ENCODE measurements around the gene AHSG. TPM values are rescaled to one million over a fixed set of nuclear protein-coding genes. Genes with fewer than 3 reads are reported as not detected.

The AHSG gene
- polyA plus RNA-seq, 1 donor from 2014 or later: not detected

GRCh38 chr3:186600896-186601295 is 12.0 kb upstream of the AHSG start:
- no peak overlapping the region for H3K27ac Mint-ChIP-seq
- no peaks in the 10 kb centered on the region for H3K9me3 Mint-ChIP-seq
- peaks cover 1% of the 10 kb centered on the region for H3K36me3 Mint-ChIP-seq
- H3K4me3 Mint-ChIP-seq: no peak overlapping the region
- no peaks in the 10 kb centered on the region for H3K4me1 Mint-ChIP-seq
- peaks cover 6% of the 10 kb centered on the region for H3K27me3 Mint-ChIP-seq

- Mint-ChIP-seq H3K4me3 (no peak overlapping the region), H3K27me3 (peaks cover 6% of the 10 kb centered on the region), H3K9me3 (no peaks in the 10 kb centered on the region), H3K36me3 (peaks cover under 1% of the 10 kb centered on the region), H3K4me1 (no peaks in the 10 kb centered on the region), H3K27ac (no peak overlapping the region)
These were observed 9.7 kb upstream of the AHSG start for GRCh38 chr3:186603159-186603558.

- Mint-ChIP-seq H3K27ac (no peak overlapping the region), H3K36me3 (peaks cover 1% of the 10 kb centered on the region), H3K4me3 (no peak overlapping the region), H3K27me3 (peaks cover 6% of the 10 kb centered on the region), H3K9me3 (no peaks in the 10 kb centered on the region), H3K4me1 (no peaks in the 10 kb centered on the region)
These were observed 7.8 kb upstream of the AHSG start for GRCh38 chr3:186605078-186605477.

- H3K27me3 Mint-ChIP-seq: peaks cover 6% of the 10 kb centered on the region
- no peaks in the 10 kb centered on the region for H3K4me1 Mint-ChIP-seq
- H3K9me3 Mint-ChIP-seq: no peaks in the 10 kb centered on the region
- H3K4me3 Mint-ChIP-seq: no peak overlapping the region
- H3K27ac Mint-ChIP-seq: no peak overlapping the region
- H3K36me3 Mint-ChIP-seq: peaks cover 1% of the 10 kb centered on the region
These were observed 7.0 kb upstream of the AHSG start for GRCh38 chr3:186605561-186606545.

- Mint-ChIP-seq H3K4me1 (no peaks in the 10 kb centered on the region), H3K4me3 (no peak overlapping the region), H3K36me3 (peaks cover 5% of the 10 kb centered on the region), H3K27ac (no peak overlapping the region), H3K27me3 (peaks cover 9% of the 10 kb centered on the region), H3K9me3 (no peaks in the 10 kb centered on the region)
These were observed 4.1 kb upstream of the AHSG start for GRCh38 chr3:186608624-186609215.

- Mint-ChIP-seq H3K4me3 (no peak overlapping the region), H3K27ac (no peak overlapping the region), H3K36me3 (peaks cover 5% of the 10 kb centered on the region)
These were observed 3.5 kb upstream of the AHSG start for GRCh38 chr3:186609247-186609868.

GRCh38 chr3:186612065-186612464 is 795 bp upstream of the AHSG start:
- Mint-ChIP-seq H3K27ac (no peak overlapping the region), H3K27me3 (peaks cover 4% of the 10 kb centered on the region), H3K4me3 (no peak overlapping the region), H3K36me3 (peaks cover 5% of the 10 kb centered on the region), H3K4me1 (peaks cover 11 to 14% (median 12%) of the 10 kb centered on the region in 3 donors), H3K9me3 (no peaks in the 10 kb centered on the region)

More at GRCh38 chr3:186609247-186609868, 3.5 kb upstream of the AHSG start:
- Mint-ChIP-seq H3K9me3 (no peaks in the 10 kb centered on the region), H3K27me3 (peaks cover 6% of the 10 kb centered on the region), H3K4me1 (peaks cover 2% of the 10 kb centered on the region in 3 donors)

GRCh38 chr3:186613637-186614265 is 891 bp downstream of the AHSG start:
- Mint-ChIP-seq H3K9me3 (no peaks in the 10 kb centered on the region), H3K27ac (no peak overlapping the region)

GRCh38 chr3:186614266-186614596 is 1.4 kb downstream of the AHSG start:
- H3K4me3 Mint-ChIP-seq: no peak overlapping the region

More at GRCh38 chr3:186613637-186614265, 891 bp downstream of the AHSG start:
- peaks cover 4% of the 10 kb centered on the region for H3K27me3 Mint-ChIP-seq
- H3K4me1 Mint-ChIP-seq: peaks cover 13 to 16% (median 16%) of the 10 kb centered on the region in 3 donors
- H3K36me3 Mint-ChIP-seq: peaks cover 4% of the 10 kb centered on the region
- no peak overlapping the region for H3K4me3 Mint-ChIP-seq

GRCh38 chr3:186614597-186615483 is 2.0 kb downstream of the AHSG start:
- H3K4me3 Mint-ChIP-seq: peak overlapping the region in 2 of 4 donors; percentile 9 to 55
- peaks cover 13 to 16% (median 16%) of the 10 kb centered on the region in 3 donors for H3K4me1 Mint-ChIP-seq

More at GRCh38 chr3:186614266-186614596, 1.4 kb downstream of the AHSG start:
- Mint-ChIP-seq H3K4me1 (peaks cover 13 to 16% (median 16%) of the 10 kb centered on the region in 3 donors), H3K36me3 (peaks cover 4% of the 10 kb centered on the region), H3K9me3 (no peaks in the 10 kb centered on the region), H3K27ac (peak overlapping the region in 1 of 3 donors; percentile 54), H3K27me3 (peaks cover 4% of the 10 kb centered on the region)

GRCh38 chr3:186616299-186616617 is 3.4 kb downstream of the AHSG start:
- peaks cover 13 to 16% (median 16%) of the 10 kb centered on the region in 3 donors for H3K4me1 Mint-ChIP-seq
- H3K36me3 Mint-ChIP-seq: peaks cover 4% of the 10 kb centered on the region
- peak overlapping the region in 1 of 3 donors; percentile 36 for H3K27ac Mint-ChIP-seq
- H3K9me3 Mint-ChIP-seq: no peaks in the 10 kb centered on the region
- peaks cover 4% of the 10 kb centered on the region for H3K27me3 Mint-ChIP-seq
- H3K4me3 Mint-ChIP-seq: peak overlapping the region in 1 of 4 donors; percentile 30

More at GRCh38 chr3:186614597-186615483, 2.0 kb downstream of the AHSG start:
- Mint-ChIP-seq H3K27ac (peak overlapping the region in 2 of 3 donors; percentile 54 to 55), H3K9me3 (no peaks in the 10 kb centered on the region), H3K36me3 (peaks cover 4% of the 10 kb centered on the region), H3K27me3 (peaks cover 4% of the 10 kb centered on the region)

- H3K36me3 Mint-ChIP-seq: peaks cover 3% of the 10 kb centered on the region
- H3K4me1 Mint-ChIP-seq: peaks cover 13 to 16% (median 16%) of the 10 kb centered on the region in 3 donors
- H3K4me3 Mint-ChIP-seq: peak overlapping the region in 3 of 4 donors; percentile 49 to 86 (median 83)
- peak overlapping the region in 2 of 3 donors; percentile 36 to 50 for H3K27ac Mint-ChIP-seq
- no peaks in the 10 kb centered on the region for H3K9me3 Mint-ChIP-seq
- peaks cover 1% of the 10 kb centered on the region for H3K27me3 Mint-ChIP-seq
These were observed 4.4 kb downstream of the AHSG start for GRCh38 chr3:186617036-186617946.

GRCh38 chr3:186618318-186618938 is 5.6 kb downstream of the AHSG start:
- peaks cover 13 to 16% (median 16%) of the 10 kb centered on the region in 3 donors for H3K4me1 Mint-ChIP-seq
- H3K4me3 Mint-ChIP-seq: no peak overlapping the region
- H3K9me3 Mint-ChIP-seq: no peaks in the 10 kb centered on the region
- peaks cover 2% of the 10 kb centered on the region for H3K27me3 Mint-ChIP-seq
- H3K36me3 Mint-ChIP-seq: no peaks in the 10 kb centered on the region
- H3K27ac Mint-ChIP-seq: peak overlapping the region in 1 of 3 donors; percentile 49
